SK-N-SH (cell line): Measurements from ENCODE around the gene TMEM163.

Experiments
- CTCF ChIP-seq: fragments of 200-600 bp; sonication (generic); IDR thresholded peaks from 2 replicates; pipeline ENCODE4 v1.6.1; 2017; ENCODE audit warnings: antibody characterized with exemption, mild to moderate bottlenecking, moderate library complexity
- ELF1 ChIP-seq: IDR thresholded peaks from 2 replicates; pipeline ENCODE4 v1.4.0; 2012
- EP300 ChIP-seq, 2 experiments: IDR thresholded peaks; 2 replicates each; pipeline versions ENCODE4 v1.4.0 to v1.6.1; 2012; ENCODE audit warnings: borderline replicate concordance in 1 of 2, low read depth in 1 of 2, low read length in 1 of 2
- JUND ChIP-seq: IDR thresholded peaks from 2 replicates; pipeline ENCODE4 v1.4.0; 2012
- MAX ChIP-seq: IDR thresholded peaks from 2 replicates; pipeline ENCODE4 v1.4.0; 2012; ENCODE audit warnings: low read depth
- NRF1 ChIP-seq: IDR thresholded peaks from 2 replicates; pipeline ENCODE4 v1.6.1; 2012; ENCODE audit warnings: low read depth, mild to moderate bottlenecking, low read length
- POLR2AphosphoS5 ChIP-seq: IDR thresholded peaks from 2 replicates; pipeline ENCODE4 v1.6.1; 2012; ENCODE audit warnings: low read depth, low read length
- REST ChIP-seq: IDR thresholded peaks from 2 replicates; pipeline ENCODE4 v1.6.1; 2012; ENCODE audit warnings: mild to moderate bottlenecking, low read depth, low read length, moderate library complexity
- RXRA ChIP-seq: IDR thresholded peaks from 2 replicates; pipeline ENCODE4 v1.4.0; 2012; ENCODE audit warnings: low read depth, mild to moderate bottlenecking, borderline replicate concordance
- USF1 ChIP-seq: IDR thresholded peaks from 2 replicates; pipeline ENCODE4 v1.4.0; 2012; ENCODE audit warnings: low read depth, borderline replicate concordance
- USF2 ChIP-seq: fragments of 150-350 bp; IDR thresholded peaks from 2 replicates; pipeline ENCODE4 v1.6.1; 2017; ENCODE audit warnings: antibody characterized with exemption, low read length, low read depth, borderline replicate concordance
- ZBTB33 ChIP-seq: IDR thresholded peaks from 2 replicates; pipeline ENCODE4 v1.4.0; 2012; ENCODE audit warnings: low read depth, borderline replicate concordance

- TF ChIP-seq CTCF (no peak), MAX (no peak), RXRA (no peak), USF2 (no peak), EP300 (IDR thresholded peaks at IDR 0.05; ENCODE audit: borderline replicate concordance in 1 of 2, low read depth in 1 of 2, low read length in 1 of 2) (no peak), ELF1 (no peak), POLR2AphosphoS5 (no peak), REST (no peak), JUND (no peak), USF1 (no peak), ZBTB33 (no peak), NRF1 (no peak)
These were observed 284.8 kb downstream of the TMEM163 start for GRCh38 chr2:134433979-134434378.
